ENCODE measurements around the gene MYO1B.

- TF ChIP-seq CTCF (IDR thresholded peaks at IDR 0.05) (no peak), POLR2A (IDR thresholded peaks at IDR 0.05) (no peak)
Observed at GRCh38 chr2:191297033-191297432, 51.8 kb downstream of the MYO1B start.
